Fibroblast of pulmonary artery (primary cell): ENCODE results near the gene FAM120B.
A peak's percentile ranks its signal among the peaks of the same experiment; 100 is the strongest.

ENCODE experiments used
- DNase-seq: peaks from one replicate; pipeline ENCODE4 v3.0.0-alpha.2; 2010; ENCODE audit warnings: low read depth
- H3K4me3 ChIP-seq: replicated peaks from 2 replicates; pipeline ENCODE4 v1.5.1; 2011; ENCODE audit warnings: low read depth, mild to moderate bottlenecking, control low read depth, low read length, moderate library complexity
- CTCF ChIP-seq: IDR thresholded peaks from 2 replicates; pipeline ENCODE4 v1.5.1; 2011; ENCODE audit warnings: mild to moderate bottlenecking, control low read depth, low read length, inconsistent platforms; ENCODE audit errors: missing control alignments

Gene FAM120B

GRCh38 chr6:170374571-170375444 lies 68.2 kb downstream of the FAM120B start:
- DNase-seq = peak; percentile 49
- TF ChIP-seq CTCF = no peak
- H3K4me3 ChIP-seq = no peak overlapping the region

GRCh38 chr6:170375661-170376060 lies 69.1 kb downstream of the FAM120B start:
- TF ChIP-seq CTCF = no peak
- DNase-seq = no peak
- no peak overlapping the region for H3K4me3 ChIP-seq

- no peak for TF ChIP-seq CTCF
- DNase-seq = no peak
- no peak overlapping the region for H3K4me3 ChIP-seq
Observed at GRCh38 chr6:170376386-170377043, 70.0 kb downstream of the FAM120B start.

- no peak overlapping the region for H3K4me3 ChIP-seq
- DNase-seq = no peak
- TF ChIP-seq CTCF = no peak
Observed at GRCh38 chr6:170378502-170378901, 71.9 kb downstream of the FAM120B start.

GRCh38 chr6:170381562-170381961 lies 75.0 kb downstream of the FAM120B start:
- no peak for TF ChIP-seq CTCF
- no peak overlapping the region for H3K4me3 ChIP-seq
- DNase-seq = no peak

- no peak for DNase-seq
- no peak overlapping the region for H3K4me3 ChIP-seq
- no peak for TF ChIP-seq CTCF
Observed at GRCh38 chr6:170383466-170384035, 77.0 kb downstream of the FAM120B start.
